ENCODE results near the gene C19orf53. TPM values are rescaled to one million over a fixed set of nuclear protein-coding genes. Genes with fewer than 3 reads are reported as not detected.

The C19orf53 gene
- polyA plus RNA-seq, 3 donors, result 125 to 156 (median 132) TPM

- peaks cover 21 to 36% of the 10 kb centered on the region in 2 donors for H3K36me3 ChIP-seq (replicated peaks in 1 of 2; ENCODE audit: control insufficient read depth in 1 of 2, insufficient read depth in 2 of 2, low read length in 2 of 2)
- intact Hi-C loops (cut with micrococcal nuclease), result no loop called here
- peaks cover 24 to 43% of the 10 kb centered on the region in 2 donors for H3K36me3 Mint-ChIP-seq
These were observed 4.1 kb upstream of the C19orf53 start for GRCh38 chr19:13770013-13770635.

DNA sequence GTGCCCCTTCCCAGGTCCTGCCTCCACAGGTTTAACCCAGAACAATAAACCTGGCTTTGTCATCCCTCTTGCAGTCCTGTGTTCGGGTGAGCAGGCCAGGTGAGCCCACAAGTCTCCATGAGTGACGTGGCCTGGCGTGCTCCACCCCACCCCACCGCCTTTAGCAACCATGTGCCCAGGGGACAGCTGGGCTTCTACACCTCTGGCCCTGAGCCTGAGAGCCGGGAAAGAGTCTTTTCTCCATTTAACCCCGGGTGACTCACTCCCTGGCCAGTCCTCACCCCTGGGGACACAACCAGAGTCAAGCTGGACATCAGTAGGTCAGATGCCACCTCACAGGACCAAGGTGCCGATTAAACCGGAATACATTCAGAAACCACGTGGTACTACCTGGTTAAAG is 4.1 kb downstream of the C19orf53 start:
- H4K20me1 ChIP-seq (ENCODE audit: insufficient read depth, low read length), result peaks cover 16% of the 10 kb centered on the region
- H2AFZ ChIP-seq (ENCODE audit: insufficient read depth, low read depth, low read length, poor library complexity, severe bottlenecking), result no peak overlapping the region
- intact Hi-C loops (cut with micrococcal nuclease), result no loop called here
- no peak overlapping the region for H3K4me3 Mint-ChIP-seq
- no peak for DNase-seq
- TF ChIP-seq, protein P1, sequence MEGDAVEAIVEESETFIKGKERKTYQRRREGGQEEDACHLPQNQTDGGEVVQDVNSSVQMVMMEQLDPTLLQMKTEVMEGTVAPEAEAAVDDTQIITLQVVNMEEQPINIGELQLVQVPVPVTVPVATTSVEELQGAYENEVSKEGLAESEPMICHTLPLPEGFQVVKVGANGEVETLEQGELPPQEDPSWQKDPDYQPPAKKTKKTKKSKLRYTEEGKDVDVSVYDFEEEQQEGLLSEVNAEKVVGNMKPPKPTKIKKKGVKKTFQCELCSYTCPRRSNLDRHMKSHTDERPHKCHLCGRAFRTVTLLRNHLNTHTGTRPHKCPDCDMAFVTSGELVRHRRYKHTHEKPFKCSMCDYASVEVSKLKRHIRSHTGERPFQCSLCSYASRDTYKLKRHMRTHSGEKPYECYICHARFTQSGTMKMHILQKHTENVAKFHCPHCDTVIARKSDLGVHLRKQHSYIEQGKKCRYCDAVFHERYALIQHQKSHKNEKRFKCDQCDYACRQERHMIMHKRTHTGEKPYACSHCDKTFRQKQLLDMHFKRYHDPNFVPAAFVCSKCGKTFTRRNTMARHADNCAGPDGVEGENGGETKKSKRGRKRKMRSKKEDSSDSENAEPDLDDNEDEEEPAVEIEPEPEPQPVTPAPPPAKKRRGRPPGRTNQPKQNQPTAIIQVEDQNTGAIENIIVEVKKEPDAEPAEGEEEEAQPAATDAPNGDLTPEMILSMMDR (IDR thresholded peaks at IDR 0.05), result no peak
- H3K36me3 Mint-ChIP-seq, result peaks cover 32 to 36% of the 10 kb centered on the region in 2 donors
- H3K4me1 ChIP-seq (ENCODE audit: control insufficient read depth in 1 of 2, insufficient read depth in 2 of 2, low read length in 2 of 2), result peaks cover 9 to 12% of the 10 kb centered on the region in 2 donors
- H3K9ac ChIP-seq (ENCODE audit: insufficient read depth, low read length, poor library complexity, severe bottlenecking), result no peak overlapping the region
- peaks cover 23% of the 10 kb centered on the region for H3K4me1 Mint-ChIP-seq
- H3K27me3 Mint-ChIP-seq (ENCODE audit: low read depth in 3 of 3), result peaks cover 0 to 3% (median 2%) of the 10 kb centered on the region in 3 donors
- peaks cover 23% of the 10 kb centered on the region for H3K79me2 ChIP-seq (ENCODE audit: insufficient read depth, low read length)
- H3K36me3 ChIP-seq (replicated peaks in 1 of 2; ENCODE audit: control insufficient read depth in 1 of 2, insufficient read depth in 2 of 2, low read length in 2 of 2), result peaks cover 20 to 29% of the 10 kb centered on the region in 2 donors
- H3K27ac ChIP-seq (ENCODE audit: low read depth in 1 of 2, low read length in 2 of 2), result no peak overlapping the region
- no peaks in the 10 kb centered on the region for H3K27me3 ChIP-seq (ENCODE audit: control insufficient read depth in 2 of 2, insufficient read depth in 2 of 2, low read length in 2 of 2)
- H3K27ac Mint-ChIP-seq, result peak overlapping the region in 1 of 7 donors; percentile 38
- peaks cover 0 to 3% (median 0%) of the 10 kb centered on the region in 7 donors for H3K9me3 Mint-ChIP-seq
- WGBS (ENCODE audit: insufficient coverage), result 98% methylated on average over 8 of the region's 9 CpGs
- H3K4me3 ChIP-seq (replicated peaks in 1 of 3; ENCODE audit: low read depth in 2 of 3, low read length in 3 of 3), result no peak overlapping the region
- H3K9me3 ChIP-seq (replicated peaks in 1 of 2; ENCODE audit: control insufficient read depth in 1 of 2, insufficient read depth in 1 of 2, low read length in 2 of 2), result no peaks in the 10 kb centered on the region
- H3K4me2 ChIP-seq (replicated peaks; ENCODE audit: extremely low read depth, low read length, poor library complexity, severe bottlenecking), result no peak overlapping the region

More at GRCh38 chr19:13770013-13770635, 4.1 kb upstream of the C19orf53 start:
- H2AFZ ChIP-seq (ENCODE audit: insufficient read depth, low read depth, low read length, poor library complexity, severe bottlenecking), result no peak overlapping the region
- no peak overlapping the region for H3K4me2 ChIP-seq (replicated peaks; ENCODE audit: extremely low read depth, low read length, poor library complexity, severe bottlenecking)
- H3K27me3 Mint-ChIP-seq (ENCODE audit: low read depth in 3 of 3), result no peaks in the 10 kb centered on the region
- H3K4me3 ChIP-seq (replicated peaks in 1 of 3; ENCODE audit: low read depth in 2 of 3, low read length in 3 of 3), result no peak overlapping the region
- no peak overlapping the region for H3K27ac Mint-ChIP-seq
- no peaks in the 10 kb centered on the region for H3K9me3 ChIP-seq (replicated peaks in 1 of 2; ENCODE audit: control insufficient read depth in 1 of 2, insufficient read depth in 1 of 2, low read length in 2 of 2)
- no peak overlapping the region for H3K4me3 Mint-ChIP-seq
- no peak overlapping the region for H3K27ac ChIP-seq (ENCODE audit: low read depth in 1 of 2, low read length in 2 of 2)
- 96% methylated on average over 12 of the region's 16 CpGs for WGBS (ENCODE audit: insufficient coverage)
- no peaks in the 10 kb centered on the region for H3K27me3 ChIP-seq (ENCODE audit: control insufficient read depth in 2 of 2, insufficient read depth in 2 of 2, low read length in 2 of 2)
- no peak overlapping the region for H3K9ac ChIP-seq (ENCODE audit: insufficient read depth, low read length, poor library complexity, severe bottlenecking)
- H3K79me2 ChIP-seq (ENCODE audit: insufficient read depth, low read length), result peaks cover 9% of the 10 kb centered on the region
- peaks cover 13% of the 10 kb centered on the region in 2 donors for H3K4me1 ChIP-seq (ENCODE audit: control insufficient read depth in 1 of 2, insufficient read depth in 2 of 2, low read length in 2 of 2)
- peaks cover 13% of the 10 kb centered on the region for H4K20me1 ChIP-seq (ENCODE audit: insufficient read depth, low read length)
- TF ChIP-seq, protein P1 (IDR thresholded peaks at IDR 0.05), result no peak
- peaks cover 16% of the 10 kb centered on the region for H3K4me1 Mint-ChIP-seq
- H3K9me3 Mint-ChIP-seq, result no peaks in the 10 kb centered on the region
- no peak for DNase-seq
